ENCODE measurements around the gene RNF208.

GRCh38 chr9:137226338-137227053 is 4.5 kb upstream of the RNF208 start:
- TF ChIP-seq, protein P1, sequence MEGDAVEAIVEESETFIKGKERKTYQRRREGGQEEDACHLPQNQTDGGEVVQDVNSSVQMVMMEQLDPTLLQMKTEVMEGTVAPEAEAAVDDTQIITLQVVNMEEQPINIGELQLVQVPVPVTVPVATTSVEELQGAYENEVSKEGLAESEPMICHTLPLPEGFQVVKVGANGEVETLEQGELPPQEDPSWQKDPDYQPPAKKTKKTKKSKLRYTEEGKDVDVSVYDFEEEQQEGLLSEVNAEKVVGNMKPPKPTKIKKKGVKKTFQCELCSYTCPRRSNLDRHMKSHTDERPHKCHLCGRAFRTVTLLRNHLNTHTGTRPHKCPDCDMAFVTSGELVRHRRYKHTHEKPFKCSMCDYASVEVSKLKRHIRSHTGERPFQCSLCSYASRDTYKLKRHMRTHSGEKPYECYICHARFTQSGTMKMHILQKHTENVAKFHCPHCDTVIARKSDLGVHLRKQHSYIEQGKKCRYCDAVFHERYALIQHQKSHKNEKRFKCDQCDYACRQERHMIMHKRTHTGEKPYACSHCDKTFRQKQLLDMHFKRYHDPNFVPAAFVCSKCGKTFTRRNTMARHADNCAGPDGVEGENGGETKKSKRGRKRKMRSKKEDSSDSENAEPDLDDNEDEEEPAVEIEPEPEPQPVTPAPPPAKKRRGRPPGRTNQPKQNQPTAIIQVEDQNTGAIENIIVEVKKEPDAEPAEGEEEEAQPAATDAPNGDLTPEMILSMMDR (optimal IDR thresholded peaks at IDR 0.05 in 1 of 3, IDR thresholded peaks at IDR 0.05 in 1 of 3, conservative IDR thresholded peaks at IDR 0.05 in 1 of 3; ENCODE audit: extremely low read depth in 1 of 3, insufficient read depth in 2 of 3, low read length in 3 of 3), result no peak
- no peak for TF ChIP-seq EZH2 (IDR thresholded peaks at IDR 0.05; ENCODE audit: low read length)
